Posterior vena cava (tissue), 2 donors: Measurements from ENCODE around the gene ERFL. TPM values are rescaled to one million over a fixed set of nuclear protein-coding genes. Genes with fewer than 3 reads are reported as not detected.

Experiments used
- DNase-seq: peaks from one replicate; pipeline ENCODE4 v3.0.0-alpha.2; 2020; ENCODE audit warnings: low spot score
- intact Hi-C, 2 donors: fragments of 100-400 bp; cut with DNase I; formaldehyde crosslinking; loops; one replicate each; pipeline versions ENCODE4 v1.14.1 to v1.14.2; 2022 to 2023
- total RNA-seq, 2 donors: library from RNA; stranded (reverse); fragmentation: NEBNext Ultra II Directional; extraction: Animal tissue kit (Norgen Biotek cat#: 25700); gene quantifications; one replicate each; pipeline ENCODE4 v1.2.1, GENCODE V29; 2021
- donor health status: DM: yes; HTN: yes; CAD: no.
- donor health status: DM: yes; HTN: yes; CAD: no.

The ERFL gene
- total RNA-seq, 2 donors from 2014 or later, result 0.38 TPM; not detected in 1

- intact Hi-C loops, result no loop called here
- DNase-seq, result no peak
Measured at GRCh38 chr19:41904118-41904870, 24.0 kb downstream of the ERFL start.

GRCh38 chr19:41903193-41903953 is 24.9 kb downstream of the ERFL start:
- DNase-seq, result no peak
- intact Hi-C loops, result no loop called here

GRCh38 chr19:41902594-41902993 is 25.7 kb downstream of the ERFL start:
- intact Hi-C loops, result no loop called here
- no peak for DNase-seq

- DNase-seq, result no peak
- intact Hi-C loops, result no loop called here
Measured at GRCh38 chr19:41901707-41902360, 26.4 kb downstream of the ERFL start.

- intact Hi-C loops, result no loop called here
- DNase-seq, result no peak
Measured at GRCh38 chr19:41898235-41898634, 30.0 kb downstream of the ERFL start.

DNA sequence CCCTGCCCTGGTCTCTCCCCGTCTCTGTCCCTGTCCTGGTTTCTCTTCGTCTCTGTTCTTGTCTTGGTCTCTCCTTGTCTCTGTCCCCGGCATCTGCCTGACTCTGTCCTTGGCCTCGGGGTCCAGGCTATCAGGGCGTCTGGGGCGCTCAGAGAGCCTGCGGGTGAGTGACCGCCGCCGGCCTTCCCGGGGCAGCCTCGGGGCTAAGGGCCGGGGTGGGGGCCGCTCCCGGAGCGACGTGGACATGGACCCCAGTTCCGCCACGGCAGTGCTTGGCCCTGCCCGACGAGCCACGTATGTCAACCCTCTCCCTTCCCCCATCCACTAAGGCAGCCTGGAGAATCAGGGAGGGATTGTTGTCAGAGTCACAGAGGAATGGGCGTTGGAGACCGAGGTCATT is 30.4 kb downstream of the ERFL start:
- DNase-seq, result no peak
- intact Hi-C loops, result no loop called here

- DNase-seq, result no peak
- intact Hi-C loops, result no loop called here
Measured at GRCh38 chr19:41897181-41897580, 31.1 kb downstream of the ERFL start.

GRCh38 chr19:41896581-41896942 is 31.7 kb downstream of the ERFL start:
- intact Hi-C loops, result no loop called here
- no peak for DNase-seq

DNA sequence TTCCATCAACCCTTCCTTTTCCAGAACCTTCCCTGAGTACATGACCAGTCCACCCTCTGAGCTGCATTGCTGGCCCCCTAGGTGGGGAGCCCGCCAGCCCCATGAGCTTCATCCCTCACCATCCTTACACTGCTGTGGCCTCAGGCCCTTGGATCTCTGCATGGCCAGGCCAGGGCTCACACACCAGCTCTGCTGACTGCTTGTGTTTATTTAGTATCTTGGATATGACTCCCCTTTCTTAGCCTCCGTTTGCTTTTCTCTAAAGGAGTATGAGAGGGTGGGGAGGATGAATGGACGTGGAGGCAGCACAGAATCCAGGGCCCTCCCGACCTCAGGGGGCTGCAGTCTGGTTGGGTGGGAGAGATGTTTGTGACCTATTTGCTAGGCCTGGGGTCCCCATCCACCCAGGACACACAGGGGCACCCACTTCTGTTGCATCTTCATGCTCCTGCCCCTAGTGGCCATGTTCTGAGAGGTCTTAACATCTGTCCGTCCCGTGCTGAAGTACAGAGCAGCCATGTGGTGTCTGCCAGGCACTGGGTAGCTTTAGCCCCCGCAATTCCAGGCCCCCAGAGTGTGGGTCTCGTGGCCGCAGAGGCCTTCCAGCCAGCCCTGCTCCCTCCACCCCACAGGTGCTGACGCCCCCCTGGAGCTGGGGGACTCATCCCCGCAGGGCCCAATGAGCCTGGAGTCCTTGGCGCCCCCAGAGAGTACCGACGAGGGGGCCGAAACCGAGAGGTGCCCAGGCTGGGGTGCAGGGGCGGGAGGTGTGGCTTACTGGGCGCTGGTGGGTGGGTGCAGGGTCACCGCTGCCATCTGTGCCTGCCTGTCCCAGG is 32.3 kb downstream of the ERFL start:
- intact Hi-C loops, result no loop called here
- no peak for DNase-seq

- no peak for DNase-seq
- intact Hi-C loops, result no loop called here
Measured at GRCh38 chr19:41894350-41894749, 33.9 kb downstream of the ERFL start.

DNA sequence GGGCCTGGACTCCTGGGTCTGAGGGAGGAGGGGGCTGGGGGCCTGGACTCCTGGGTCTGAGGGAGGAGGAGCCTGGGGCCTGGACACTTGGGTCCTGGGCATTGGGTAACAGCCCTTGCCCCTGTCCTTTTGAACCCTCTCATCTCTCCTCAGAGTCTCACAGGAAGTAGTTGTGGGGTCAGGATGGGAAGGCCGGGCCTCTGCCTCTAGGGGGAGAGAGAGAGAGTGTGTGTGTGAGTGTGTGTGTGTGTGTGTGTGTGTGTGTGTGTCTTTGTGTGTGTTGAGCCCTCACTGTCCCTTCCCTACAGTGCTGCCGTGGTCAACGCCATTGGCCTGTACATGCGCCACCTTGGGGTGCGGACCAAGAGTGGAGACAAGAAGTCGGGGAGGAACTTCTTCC is 34.4 kb downstream of the ERFL start:
- DNase-seq, result no peak
- intact Hi-C loops, result no loop called here

DNA sequence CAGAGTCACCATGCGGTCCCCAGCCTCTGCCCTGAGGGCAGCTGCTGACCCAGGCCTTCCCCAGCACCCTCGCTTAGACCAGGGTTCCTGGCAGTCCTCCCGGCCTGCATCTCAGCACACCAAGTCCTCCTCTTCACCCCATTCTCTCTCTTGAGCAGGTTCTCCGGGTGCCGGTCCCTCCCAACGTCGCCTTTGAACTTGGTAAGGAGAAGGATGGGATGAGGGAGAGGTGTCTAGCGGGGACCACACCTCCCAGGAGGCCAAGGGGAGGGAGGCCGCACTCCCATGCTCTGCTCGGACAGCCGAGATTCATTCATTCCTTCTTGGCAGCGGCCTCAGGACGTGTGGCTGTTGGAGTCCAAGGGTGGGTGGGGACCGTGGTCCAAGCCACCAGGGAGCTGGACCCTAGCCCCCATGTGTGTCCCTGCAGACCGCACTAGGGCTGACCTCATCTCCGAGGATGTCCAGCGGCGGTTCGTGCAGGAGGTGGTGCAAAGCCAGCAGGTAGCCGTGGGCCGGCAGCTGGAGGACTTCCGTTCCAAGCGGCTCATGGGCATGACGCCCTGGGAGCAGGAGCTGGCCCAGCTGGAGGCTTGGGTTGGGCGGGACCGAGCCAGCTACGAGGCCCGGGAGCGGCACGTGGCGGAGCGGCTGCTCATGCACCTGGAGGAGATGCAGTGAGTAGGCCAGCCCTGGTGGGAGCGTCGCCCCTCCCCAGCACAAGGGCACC is 35.9 kb downstream of the ERFL start:
- intact Hi-C loops, result no loop called here
- DNase-seq, result no peak

- DNase-seq, result no peak
- intact Hi-C loops, result no loop called here
Measured at GRCh38 chr19:41890936-41891335, 37.3 kb downstream of the ERFL start.

DNA sequence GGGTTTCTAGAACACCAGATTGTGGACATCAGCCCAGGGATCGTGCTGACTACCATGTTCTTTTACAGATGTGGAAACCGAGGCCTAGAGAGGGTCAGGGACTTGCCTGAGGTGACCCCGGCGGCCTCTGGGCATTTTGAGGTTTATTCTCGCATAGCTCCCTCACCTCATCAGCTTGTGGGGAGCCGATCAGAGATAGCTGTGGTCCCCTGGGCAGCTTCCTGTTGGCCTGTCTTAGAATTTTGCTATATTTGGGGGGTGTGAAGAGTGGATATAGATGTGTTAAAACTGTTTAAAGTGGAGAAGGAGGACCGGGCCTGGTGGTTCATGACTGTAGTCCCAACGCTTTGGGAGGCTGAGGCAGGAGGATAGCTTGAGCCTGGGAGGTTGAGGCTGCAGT is 38.4 kb downstream of the ERFL start:
- DNase-seq, result no peak
- intact Hi-C loops, result no loop called here

- intact Hi-C loops, result no loop called here
- no peak for DNase-seq
Measured at GRCh38 chr19:41888926-41889325, 39.3 kb downstream of the ERFL start.

DNA sequence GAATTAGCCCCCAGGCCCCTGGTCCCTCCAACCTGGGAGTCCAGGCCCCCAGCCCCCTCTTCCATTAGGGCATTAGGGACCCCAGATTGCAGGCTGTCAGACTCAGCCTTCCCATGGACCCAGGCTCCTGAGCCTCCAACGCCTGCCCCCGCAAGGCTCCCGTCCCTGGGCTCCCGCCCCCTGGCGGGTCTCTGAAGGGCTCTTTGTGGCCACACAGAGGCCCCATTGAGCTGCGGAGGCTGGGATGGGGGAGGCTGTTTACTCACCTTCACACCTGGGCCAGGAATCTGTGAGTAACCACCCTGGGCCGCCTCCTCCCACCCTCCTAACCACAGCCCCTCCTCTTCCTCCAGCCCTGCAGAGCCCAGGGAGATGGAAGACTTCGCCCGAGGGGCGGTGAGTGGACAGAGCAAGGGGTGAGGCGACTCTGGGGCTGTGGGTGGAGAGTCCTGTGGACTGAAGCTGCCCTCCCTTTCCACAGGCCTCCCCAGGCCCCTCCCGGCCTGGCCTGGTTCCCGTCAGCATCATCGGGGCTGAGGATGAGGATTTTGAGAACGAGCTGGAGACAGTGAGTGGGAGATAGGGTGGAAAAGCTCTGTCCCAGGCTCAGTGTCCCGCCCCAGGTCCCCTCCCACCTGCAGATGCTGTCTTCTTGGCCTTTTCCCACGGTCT is 40.4 kb downstream of the ERFL start:
- intact Hi-C loops, result no loop called here
- DNase-seq, result no peak

DNA sequence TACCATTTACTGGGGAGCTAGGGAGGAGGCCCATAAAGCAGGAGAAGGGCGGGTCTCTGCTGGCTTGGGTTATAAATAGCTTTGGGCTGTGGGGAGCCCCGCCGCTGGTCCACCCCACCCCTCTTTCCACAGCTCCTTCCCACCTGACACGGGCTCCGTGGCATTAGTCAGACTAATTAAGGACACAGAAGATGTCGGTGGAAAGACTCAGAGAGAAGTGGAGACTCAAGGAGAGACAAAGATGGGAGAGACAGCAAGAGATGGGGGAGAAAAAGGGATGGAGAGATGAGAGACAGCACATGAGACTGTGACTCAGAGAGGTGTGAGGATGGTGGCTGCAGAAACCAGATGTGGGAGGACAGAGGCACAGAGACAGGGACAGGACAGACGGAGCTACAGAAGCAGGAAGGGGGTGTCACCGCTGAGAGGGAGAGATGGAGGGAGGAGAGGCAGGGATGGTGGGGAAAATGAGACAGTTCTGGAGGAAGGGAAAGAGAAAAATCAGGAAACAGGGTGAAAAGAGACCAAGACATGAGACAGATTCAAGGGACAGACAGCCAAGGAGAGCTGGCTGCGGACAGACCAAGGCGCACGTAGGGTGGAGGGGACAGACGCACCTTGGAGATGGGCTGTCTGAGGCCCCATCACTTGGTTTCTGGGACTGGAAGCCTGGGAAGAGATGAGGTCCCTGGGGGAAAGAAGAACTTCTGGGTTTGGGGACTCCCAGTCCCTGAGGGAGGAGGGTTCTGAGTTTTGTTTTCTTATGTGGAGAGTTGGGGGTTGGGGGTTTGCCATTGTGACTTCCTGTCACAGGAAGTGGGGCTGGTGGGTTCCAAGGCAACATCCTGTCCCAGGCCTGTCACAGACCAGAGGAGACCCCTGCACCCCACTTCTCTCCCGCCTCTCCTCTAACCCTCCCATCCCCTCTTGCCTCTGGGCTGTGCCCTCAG is 41.2 kb downstream of the ERFL start:
- intact Hi-C loops, result no loop called here
- no peak for DNase-seq
